ENCODE results near the gene FAM193A. TPM values are rescaled to one million over a fixed set of nuclear protein-coding genes. Genes with fewer than 3 reads are reported as not detected.

Gene FAM193A
- total RNA-seq, 1 donor from 2014 or later, result 19.8 TPM

DNA sequence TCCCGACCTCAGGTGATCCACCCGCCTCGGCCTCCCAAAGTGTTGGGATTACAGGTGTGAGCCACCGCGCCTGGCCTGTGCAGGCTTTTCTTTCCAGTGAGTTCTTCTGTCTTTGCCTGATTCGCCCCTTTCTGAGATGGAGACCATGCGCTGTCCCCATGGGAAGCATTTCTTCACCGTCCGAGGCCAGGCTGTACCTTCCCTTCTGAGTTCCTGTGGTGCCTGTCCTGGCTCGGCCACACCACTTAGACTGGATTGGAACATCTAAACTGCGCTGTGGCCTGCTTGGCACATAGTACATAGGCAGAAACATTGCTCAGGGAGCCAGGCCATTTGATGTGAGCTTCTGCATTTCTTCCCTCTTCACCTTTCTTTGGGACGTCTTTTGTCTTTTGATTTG lies 23.7 kb downstream of the FAM193A start:
- no peak overlapping the region for H3K4me3 ChIP-seq (ENCODE audit: low read depth, low read length)
- H3K27me3 ChIP-seq (ENCODE audit: control insufficient read depth, insufficient read depth, low read length), result no peaks in the 10 kb centered on the region
- DNase-seq (ENCODE audit: low read depth), result no peak
- no peaks in the 10 kb centered on the region for H3K36me3 ChIP-seq (ENCODE audit: control insufficient read depth, insufficient read depth, low read length)
- TF ChIP-seq, protein P1, sequence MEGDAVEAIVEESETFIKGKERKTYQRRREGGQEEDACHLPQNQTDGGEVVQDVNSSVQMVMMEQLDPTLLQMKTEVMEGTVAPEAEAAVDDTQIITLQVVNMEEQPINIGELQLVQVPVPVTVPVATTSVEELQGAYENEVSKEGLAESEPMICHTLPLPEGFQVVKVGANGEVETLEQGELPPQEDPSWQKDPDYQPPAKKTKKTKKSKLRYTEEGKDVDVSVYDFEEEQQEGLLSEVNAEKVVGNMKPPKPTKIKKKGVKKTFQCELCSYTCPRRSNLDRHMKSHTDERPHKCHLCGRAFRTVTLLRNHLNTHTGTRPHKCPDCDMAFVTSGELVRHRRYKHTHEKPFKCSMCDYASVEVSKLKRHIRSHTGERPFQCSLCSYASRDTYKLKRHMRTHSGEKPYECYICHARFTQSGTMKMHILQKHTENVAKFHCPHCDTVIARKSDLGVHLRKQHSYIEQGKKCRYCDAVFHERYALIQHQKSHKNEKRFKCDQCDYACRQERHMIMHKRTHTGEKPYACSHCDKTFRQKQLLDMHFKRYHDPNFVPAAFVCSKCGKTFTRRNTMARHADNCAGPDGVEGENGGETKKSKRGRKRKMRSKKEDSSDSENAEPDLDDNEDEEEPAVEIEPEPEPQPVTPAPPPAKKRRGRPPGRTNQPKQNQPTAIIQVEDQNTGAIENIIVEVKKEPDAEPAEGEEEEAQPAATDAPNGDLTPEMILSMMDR (IDR thresholded peaks at IDR 0.05; ENCODE audit: insufficient read depth, low read length, poor library complexity, severe bottlenecking), result no peak

DNA sequence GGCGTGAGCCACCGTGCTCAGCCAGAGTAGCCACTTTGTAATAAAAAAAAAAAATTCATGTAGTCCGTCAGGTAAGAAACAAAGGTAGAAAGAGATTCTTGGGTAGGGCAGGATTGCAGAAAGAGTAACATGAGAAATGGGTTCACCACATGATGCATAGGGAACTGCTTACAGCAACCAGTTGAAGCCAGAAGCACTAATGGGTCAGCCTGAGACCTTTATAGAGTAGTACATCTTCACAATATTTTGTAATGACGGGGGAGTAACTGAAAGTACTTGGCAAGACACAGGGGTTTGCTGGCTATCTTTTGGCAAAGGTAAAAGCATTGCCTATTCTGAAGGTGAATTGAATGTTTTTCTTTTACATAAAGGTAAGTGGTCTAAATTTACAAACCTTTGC lies 29.1 kb downstream of the FAM193A start:
- no peak for DNase-seq (ENCODE audit: low read depth)
- no peaks in the 10 kb centered on the region for H3K27me3 ChIP-seq (ENCODE audit: control insufficient read depth, insufficient read depth, low read length)
- no peak overlapping the region for H3K4me3 ChIP-seq (ENCODE audit: low read depth, low read length)
- H3K36me3 ChIP-seq (ENCODE audit: control insufficient read depth, insufficient read depth, low read length), result no peaks in the 10 kb centered on the region
- TF ChIP-seq, protein P1 (IDR thresholded peaks at IDR 0.05; ENCODE audit: insufficient read depth, low read length, poor library complexity, severe bottlenecking), result no peak

DNA sequence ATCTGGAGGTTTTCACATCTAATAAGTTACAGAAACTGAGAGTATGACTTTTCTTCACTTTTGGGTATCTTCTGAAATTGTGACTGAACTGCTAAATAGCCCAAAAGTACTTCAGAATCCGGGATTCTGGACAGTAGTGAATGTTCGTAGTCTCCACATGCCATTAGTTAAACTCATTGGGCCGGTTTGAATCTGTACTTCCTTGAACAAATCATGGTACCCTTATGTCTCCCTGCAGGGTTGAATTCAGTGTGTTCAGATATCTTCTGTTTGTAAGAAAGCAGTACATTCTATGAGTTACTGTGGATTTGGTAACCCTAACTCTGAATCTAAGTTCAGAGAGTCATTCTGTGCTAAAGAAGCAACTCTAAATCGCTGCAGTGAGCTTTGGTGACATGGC lies 33.6 kb downstream of the FAM193A start:
- no peaks in the 10 kb centered on the region for H3K27me3 ChIP-seq (ENCODE audit: control insufficient read depth, insufficient read depth, low read length)
- H3K36me3 ChIP-seq (ENCODE audit: control insufficient read depth, insufficient read depth, low read length), result no peaks in the 10 kb centered on the region
- TF ChIP-seq, protein P1 (IDR thresholded peaks at IDR 0.05; ENCODE audit: insufficient read depth, low read length, poor library complexity, severe bottlenecking), result no peak

DNA sequence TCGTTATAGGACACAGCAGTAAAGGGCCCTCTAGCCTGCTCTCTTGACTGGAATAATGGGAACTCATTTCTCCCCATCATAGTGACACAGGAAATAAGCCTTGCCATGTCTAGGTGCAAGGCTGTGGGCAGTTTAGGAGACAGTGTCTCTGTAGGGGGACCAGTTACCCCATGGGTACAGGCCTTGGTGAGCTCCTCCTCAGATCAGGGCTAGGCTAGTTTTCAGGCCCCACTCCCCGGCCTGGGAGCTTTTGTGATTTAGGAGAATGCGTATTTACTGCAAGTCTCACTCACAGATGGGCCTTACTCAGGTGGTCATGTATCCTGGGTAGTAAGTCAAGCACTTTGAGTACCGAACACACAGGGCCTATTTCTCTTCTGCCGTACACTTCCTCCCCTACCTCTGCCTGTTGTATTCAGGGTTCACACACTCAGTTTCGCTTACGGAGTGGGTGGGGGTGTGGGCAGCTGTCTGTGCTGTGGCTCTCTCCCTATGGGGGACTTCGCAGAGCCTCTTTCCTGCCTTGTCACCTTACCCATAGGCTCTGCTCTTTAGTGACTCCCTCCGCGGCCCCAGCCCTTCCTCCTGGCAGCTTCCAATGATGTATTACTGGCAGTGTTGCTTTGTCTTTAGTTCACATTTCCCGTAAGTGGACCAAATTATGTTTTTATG lies 34.2 kb downstream of the FAM193A start:
- H3K36me3 ChIP-seq (ENCODE audit: control insufficient read depth, insufficient read depth, low read length), result no peaks in the 10 kb centered on the region
- H3K27me3 ChIP-seq (ENCODE audit: control insufficient read depth, insufficient read depth, low read length), result no peaks in the 10 kb centered on the region
- no peak overlapping the region for H3K4me3 ChIP-seq (ENCODE audit: low read depth, low read length)
- DNase-seq (ENCODE audit: low read depth), result no peak
- TF ChIP-seq, protein P1 (IDR thresholded peaks at IDR 0.05; ENCODE audit: insufficient read depth, low read length, poor library complexity, severe bottlenecking), result no peak

More for the DNA sequence above, 33.6 kb downstream of the FAM193A start:
- H3K4me3 ChIP-seq (ENCODE audit: low read depth, low read length), result no peak overlapping the region
- no peak for DNase-seq (ENCODE audit: low read depth)

DNA sequence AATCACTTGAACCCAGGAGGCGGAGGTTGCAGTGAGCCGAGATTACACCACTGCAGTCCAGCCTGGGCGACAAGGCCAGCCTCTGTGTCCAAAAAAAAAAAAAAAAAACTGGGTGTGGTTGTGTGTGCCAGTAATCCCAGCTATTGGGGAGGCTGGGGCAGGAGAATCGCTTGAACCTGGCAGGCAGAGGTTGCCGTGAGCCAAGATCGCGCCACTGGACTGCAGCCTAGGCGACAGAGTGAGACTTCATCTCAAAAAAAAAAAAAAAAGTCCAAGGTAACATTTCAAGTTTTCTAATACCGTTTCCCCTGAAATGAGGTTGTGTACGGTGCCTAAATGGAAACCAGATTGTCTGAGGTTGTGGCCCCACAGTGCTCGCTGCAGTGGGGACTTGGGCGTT lies 35.6 kb downstream of the FAM193A start:
- DNase-seq (ENCODE audit: low read depth), result no peak
- TF ChIP-seq, protein P1 (IDR thresholded peaks at IDR 0.05; ENCODE audit: insufficient read depth, low read length, poor library complexity, severe bottlenecking), result no peak
- Histone ChIP-seq H3K36me3 (ENCODE audit: control insufficient read depth, insufficient read depth, low read length) (no peaks in the 10 kb centered on the region), H3K27me3 (ENCODE audit: control insufficient read depth, insufficient read depth, low read length) (no peaks in the 10 kb centered on the region), H3K4me3 (ENCODE audit: low read depth, low read length) (no peak overlapping the region)

DNA sequence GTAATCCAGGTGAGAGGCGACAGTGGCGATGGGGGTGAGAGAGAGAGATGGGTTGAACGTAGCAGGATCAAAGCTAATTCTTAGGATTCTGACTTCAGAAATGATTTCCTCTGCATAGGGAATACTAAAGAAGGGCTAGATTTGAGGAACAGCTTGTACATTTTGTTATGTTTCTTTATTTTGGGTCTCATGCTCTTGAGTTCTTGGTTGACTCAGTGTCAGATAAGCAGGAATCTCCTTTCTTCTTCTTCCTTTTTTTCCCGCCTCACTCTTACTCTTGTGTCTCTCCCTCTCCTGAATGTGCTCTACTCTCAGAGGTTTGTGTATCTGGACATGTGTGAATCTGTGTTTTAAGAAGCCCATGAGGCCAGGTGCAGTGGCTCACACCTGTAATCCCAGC lies 36.4 kb downstream of the FAM193A start:
- DNase-seq (ENCODE audit: low read depth), result no peak
- TF ChIP-seq, protein P1 (IDR thresholded peaks at IDR 0.05; ENCODE audit: insufficient read depth, low read length, poor library complexity, severe bottlenecking), result no peak
- Histone ChIP-seq H3K27me3 (ENCODE audit: control insufficient read depth, insufficient read depth, low read length) (no peaks in the 10 kb centered on the region), H3K4me3 (ENCODE audit: low read depth, low read length) (no peak overlapping the region), H3K36me3 (ENCODE audit: control insufficient read depth, insufficient read depth, low read length) (no peaks in the 10 kb centered on the region)

All from kidney epithelial cell (primary cell).